Activated effector memory CD4-positive, alpha-beta T cell treated with anti-CD3 and anti-CD28 coated beads, Interleukin-2, amount 50 U/mL, for 16 hours (primary cell): Measurements from ENCODE around the gene DDX42.

ENCODE experiments used
- DNase-seq: peaks from one replicate; pipeline ENCODE4 v3.0.0-alpha.2; 2020

Gene DDX42

GRCh38 chr17:63826468-63827001, 52.6 kb downstream of the DDX42 start:
- DNase-seq, result no peak

DNA sequence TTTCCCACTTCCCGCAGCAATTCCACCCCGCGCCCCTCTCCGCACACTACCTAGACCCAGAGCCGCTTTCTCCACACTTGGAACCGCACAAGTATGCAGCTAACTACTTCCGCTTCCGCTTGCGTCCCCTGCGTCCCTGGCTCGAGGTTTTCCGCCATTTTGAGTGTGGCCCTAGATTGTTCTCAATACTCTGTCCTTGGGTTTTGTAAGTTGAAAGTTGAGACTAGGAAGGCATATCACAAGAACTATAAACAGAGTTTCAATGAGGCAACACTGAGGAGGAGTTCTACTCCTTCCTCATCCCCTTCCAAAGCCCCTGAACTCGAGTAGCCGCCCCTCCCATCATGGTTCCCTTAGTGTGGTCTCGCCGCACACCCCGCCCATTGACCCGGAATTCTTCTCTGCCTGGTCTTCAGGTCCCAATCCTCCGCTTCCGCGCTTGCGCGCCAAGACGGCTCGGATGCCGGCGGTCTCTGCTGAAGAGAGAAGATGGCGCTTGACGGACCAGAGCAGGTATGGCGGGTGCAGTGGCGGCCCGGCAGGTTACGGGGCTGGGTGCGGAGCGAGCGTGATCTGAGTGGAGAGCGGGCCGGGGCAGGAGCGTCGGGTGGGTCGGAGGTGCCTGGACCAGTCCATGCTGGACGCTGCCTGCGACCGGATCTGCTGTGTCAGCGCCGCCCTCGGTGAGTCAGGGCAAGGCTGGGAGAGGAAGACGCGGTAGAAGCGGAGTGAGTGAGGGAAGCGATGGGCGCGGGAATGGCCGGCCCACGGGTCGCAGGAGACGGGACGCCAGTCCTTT, 53.2 kb downstream of the DDX42 start, which contains the start of the genes FTSJ3 and PSMC5:
TSS of gene FTSJ3 (minus strand) at position 662 of the 799 bp plus-strand sequence. CDS start 761 bp downstream, outside the sequence.
TSS of gene PSMC5 (plus strand) at position 430 of the 799 bp plus-strand sequence. CDS start at position 490, 60 bp downstream.
- DNase-seq, result peak; percentile 98

DNA sequence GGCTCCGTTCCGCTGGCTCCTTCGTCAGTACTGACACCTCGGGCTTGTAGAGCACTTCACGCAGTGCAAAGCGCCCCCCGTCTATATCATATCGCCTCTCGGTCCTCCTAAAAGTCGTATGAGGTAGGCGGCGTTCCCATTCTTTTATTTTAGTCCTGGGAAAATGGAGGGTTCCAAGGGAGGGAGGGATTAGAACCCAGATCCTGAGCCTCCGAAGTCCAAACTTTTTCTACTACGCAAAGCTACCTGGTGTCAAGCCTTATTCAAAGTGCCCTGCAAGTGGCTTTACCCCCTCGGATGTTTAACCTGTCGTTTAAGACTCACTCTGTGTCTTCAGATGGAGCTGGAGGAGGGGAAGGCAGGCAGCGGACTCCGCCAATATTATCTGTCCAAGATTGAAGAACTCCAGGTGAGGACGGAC, 53.8 kb downstream of the DDX42 start:
- no peak for DNase-seq

DNA sequence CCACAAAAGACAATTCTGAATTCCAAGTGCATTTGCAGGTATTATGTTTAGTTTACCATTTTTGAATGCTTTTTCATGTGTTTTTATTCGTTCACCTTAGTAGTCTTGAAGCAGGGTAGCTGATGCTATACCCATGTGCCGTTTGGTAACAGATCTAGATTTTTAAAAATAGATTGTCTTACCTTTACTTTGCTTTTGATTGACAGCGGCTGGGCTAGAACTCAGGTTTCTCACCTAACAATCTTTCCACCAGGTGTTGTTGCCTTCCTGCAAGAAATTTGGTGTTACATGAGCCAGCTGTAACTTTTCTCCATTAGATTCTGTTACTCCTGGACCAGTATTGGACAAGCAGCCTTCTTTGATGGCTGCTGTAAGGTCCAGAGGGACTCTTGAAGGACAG, 55.0 kb downstream of the DDX42 start:
- no peak for DNase-seq

GRCh38 chr17:63830278-63830677, 56.3 kb downstream of the DDX42 start:
- DNase-seq, result no peak

DNA sequence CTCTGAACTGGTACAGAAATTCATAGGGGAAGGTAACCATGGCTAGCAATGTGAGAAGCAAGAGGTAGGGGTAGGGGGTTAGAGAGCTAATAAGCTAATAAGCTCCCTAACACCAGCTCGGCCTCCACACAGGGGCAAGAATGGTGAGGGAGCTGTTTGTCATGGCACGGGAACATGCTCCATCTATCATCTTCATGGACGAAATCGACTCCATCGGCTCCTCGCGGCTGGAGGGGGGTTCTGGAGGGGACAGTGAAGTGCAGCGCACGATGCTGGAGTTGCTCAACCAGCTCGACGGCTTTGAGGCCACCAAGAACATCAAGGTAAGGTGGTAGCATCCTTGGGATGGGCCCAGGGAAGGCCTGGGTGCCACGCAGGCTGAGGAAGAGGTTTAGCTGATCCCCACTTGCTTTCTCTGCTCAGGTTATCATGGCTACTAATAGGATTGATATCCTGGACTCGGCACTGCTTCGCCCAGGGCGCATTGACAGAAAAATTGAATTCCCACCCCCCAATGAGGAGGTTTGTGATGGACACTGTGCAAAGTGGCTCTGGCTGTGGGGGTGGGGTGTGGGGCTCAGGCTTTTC, 57.0 kb downstream of the DDX42 start:
- no peak for DNase-seq

DNA sequence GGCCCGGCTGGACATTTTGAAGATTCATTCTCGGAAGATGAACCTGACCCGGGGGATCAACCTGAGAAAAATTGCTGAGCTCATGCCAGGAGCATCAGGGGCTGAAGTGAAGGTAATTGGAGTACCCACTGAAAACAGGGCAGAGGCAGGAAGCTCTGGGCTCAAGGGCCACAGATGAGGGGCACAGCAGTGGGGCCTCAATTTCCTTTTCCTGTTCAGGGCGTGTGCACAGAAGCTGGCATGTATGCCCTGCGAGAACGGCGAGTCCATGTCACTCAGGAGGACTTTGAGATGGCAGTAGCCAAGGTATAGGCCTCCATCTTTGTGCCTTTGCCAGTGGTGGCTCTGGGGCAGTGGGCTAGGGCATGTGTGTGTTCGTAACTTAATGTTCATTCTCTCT, 57.5 kb downstream of the DDX42 start:
- DNase-seq, result no peak

DNA sequence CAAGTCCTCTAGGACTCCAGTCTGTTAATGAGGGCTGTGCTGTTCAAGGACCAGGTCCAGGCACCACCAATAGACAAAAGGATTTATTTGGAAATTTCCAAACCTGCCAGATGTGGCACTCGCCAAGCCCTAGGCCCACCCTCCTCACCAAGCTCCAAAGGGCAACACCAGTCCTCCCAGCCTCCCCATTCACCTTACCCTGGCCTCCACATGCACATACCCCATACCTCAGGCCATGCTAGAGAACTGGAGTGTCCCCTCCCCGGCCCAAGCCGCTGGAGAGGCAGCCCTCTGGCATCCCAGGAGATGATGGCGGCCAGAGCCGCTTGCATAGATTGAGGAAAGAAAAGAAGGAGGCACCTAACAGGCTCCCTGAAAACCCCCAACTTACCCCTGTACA, 58.0 kb downstream of the DDX42 start:
- no peak for DNase-seq

DNA sequence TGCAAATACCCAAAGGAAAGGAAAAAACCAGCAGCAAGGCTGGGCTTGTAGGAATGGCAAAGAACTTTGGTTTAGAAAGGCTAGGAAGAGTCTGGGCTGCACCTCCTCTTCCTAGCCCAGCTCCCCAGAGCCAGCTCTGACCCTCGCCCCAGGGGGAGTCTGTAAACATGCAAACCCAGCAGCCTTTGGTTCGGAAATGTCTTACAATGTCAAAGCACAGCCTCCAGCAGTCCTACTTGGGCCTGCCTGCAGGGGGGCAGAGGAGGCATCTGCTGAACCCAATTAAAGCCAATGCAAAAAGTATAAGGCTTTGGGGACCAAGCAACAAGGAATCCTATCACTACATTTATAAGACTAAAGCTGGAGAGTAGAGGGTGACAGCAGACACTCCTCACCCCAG, 58.5 kb downstream of the DDX42 start:
- no peak for DNase-seq

GRCh38 chr17:63833026-63833740, 59.2 kb downstream of the DDX42 start:
- DNase-seq, result no peak

DNA sequence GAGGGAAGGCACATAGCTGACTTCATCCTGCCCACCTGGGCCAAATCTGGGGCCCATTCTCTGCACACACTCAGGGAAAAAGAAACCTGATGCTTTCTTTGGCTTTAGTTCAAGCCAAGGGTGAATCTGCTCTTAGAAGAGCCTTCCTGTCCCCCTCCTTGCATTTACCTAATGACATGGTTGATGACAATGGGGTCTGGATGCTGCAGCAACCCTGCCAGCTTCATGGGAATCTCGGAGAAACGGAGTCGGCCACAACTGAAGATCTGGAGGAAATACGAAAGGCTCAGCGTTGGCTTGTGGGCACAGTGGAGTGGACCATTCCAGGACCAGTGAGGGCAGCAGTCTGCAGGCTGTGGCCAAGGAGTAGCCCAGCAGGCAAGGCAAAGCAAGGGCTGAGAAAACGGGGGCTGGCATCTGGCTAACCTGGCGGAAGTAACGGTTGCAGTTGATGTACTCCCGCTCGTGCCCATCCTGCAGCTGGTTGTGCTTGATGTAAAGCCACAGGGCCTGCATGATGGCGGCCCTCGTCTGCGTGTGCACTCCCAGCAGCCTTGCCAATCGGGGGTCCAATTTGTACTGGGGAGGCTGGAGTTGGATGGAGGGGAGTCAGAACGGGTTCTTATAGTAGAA, 59.9 kb downstream of the DDX42 start:
- DNase-seq, result no peak

GRCh38 chr17:63834431-63835166, 60.6 kb downstream of the DDX42 start:
- DNase-seq, result peak; percentile 76

- DNase-seq, result peak; percentile 59
These were observed 61.3 kb downstream of the DDX42 start for GRCh38 chr17:63835167-63835720.

DNA sequence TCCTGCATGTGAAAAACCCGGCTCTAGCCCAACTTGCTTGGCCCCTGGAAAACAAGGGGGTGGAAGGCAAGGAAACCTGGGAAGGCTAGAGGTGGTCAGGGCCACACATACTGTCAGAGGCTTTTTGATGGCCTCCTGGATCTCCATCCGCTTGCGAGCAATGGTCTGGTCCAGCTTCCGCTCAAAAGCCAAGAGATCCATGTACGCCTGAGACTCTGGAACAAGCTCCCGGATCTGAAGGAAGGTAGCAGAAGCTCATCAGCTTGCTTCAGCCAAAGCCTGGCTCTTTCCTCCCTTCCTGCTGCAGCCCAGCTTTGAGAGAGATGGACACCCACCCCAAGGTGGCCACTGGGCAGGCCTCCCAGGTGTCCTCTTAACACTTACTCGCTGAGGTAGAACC, 62.8 kb downstream of the DDX42 start:
- peak; percentile 50 for DNase-seq

GRCh38 chr17:63837480-63837879, 63.5 kb downstream of the DDX42 start:
- peak; percentile 56 for DNase-seq

GRCh38 chr17:63837962-63838600, 64.1 kb downstream of the DDX42 start:
- peak; percentile 57 for DNase-seq

GRCh38 chr17:63838631-63839171, 64.7 kb downstream of the DDX42 start:
- DNase-seq, result peak; percentile 21

- DNase-seq, result peak; percentile 63
These were observed 66.8 kb downstream of the DDX42 start for GRCh38 chr17:63840591-63841349.

DNA sequence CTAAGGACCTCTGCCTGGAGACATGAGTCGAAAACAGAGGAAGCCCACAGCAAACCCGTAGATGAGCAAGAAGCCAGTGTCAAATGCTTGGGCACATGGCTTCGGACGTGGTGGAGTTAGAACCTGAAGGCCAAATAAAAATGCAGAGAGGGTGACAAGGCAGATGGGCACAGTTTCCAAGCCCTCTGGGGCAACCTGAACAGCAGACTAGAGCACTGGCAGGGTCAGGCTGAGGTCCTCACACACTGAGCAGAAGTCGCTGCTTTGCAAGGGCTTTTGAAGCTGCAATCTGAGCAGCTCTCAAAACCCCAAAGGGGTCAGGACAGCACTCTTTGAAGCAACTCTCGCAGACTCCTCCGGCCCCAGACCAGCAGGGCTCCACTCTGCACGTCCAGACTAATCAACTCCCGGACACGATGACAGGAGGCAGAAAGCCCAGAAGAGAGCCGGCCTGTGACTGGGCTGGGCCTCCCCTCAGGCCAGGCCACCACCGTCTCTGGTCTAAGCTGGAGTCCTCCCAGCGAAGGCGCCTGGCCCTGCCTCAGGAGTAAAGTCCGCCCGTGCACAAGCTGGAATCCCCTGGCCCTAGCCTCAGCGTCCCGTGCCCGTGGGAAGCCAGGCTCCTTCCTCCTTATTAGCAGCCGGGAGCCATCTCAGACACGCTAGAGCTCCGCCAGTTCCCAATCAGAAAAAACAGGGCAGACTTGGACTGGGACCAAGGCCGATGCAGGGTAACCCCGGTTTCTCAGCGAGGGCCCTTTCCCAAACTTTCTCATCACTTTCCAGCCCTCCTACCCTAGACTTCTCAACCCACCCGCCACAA, 67.6 kb downstream of the DDX42 start:
- DNase-seq, result peak; percentile 66
